ENCODE results near the gene POLQ.
"Not testable (repeated sequence)": the region's sequence is repeated elsewhere in the genome, so short reads cannot be mapped to it uniquely, and the experiment has no call there.

Gene POLQ

GRCh38 chr3:121545574-121546455 is at the start of gene POLQ:
POLQ (minus strand) TSS chr3:121545988; CDS start chr3:121545877, 111 bp downstream.
- DNase-seq (ENCODE audit: low read depth), result peak; percentile 98
- TF ChIP-seq CTCF (conservative IDR thresholded peaks at IDR 0.05; ENCODE audit: low read depth, low read length), result no peak
- peak within 1 kb of the TSS; percentile 85 for H3K4me3 ChIP-seq (ENCODE audit: low read depth, low read length)

- H3K4me3 ChIP-seq (ENCODE audit: low read depth, low read length), result no peak overlapping the region
- no peak for DNase-seq (ENCODE audit: low read depth)
- no peak for TF ChIP-seq CTCF (conservative IDR thresholded peaks at IDR 0.05; ENCODE audit: low read depth, low read length)
Observed at GRCh38 chr3:121594850-121595249, 49.1 kb upstream of the POLQ start.

- DNase-seq (ENCODE audit: low read depth); H3K4me3 ChIP-seq (ENCODE audit: low read depth, low read length): not testable (repeated sequence)
Observed at GRCh38 chr3:121593806-121594205, 48.0 kb upstream of the POLQ start.

GRCh38 chr3:121592856-121593702 is 47.3 kb upstream of the POLQ start, which contains the start of gene FBXO40:
FBXO40 (plus strand) TSS chr3:121593379; CDS start chr3:121620576, 27,197 bp downstream.
- no peak within 1 kb of the TSS for H3K4me3 ChIP-seq (ENCODE audit: low read depth, low read length)
- DNase-seq (ENCODE audit: low read depth), result peak; percentile 7
- TF ChIP-seq CTCF (conservative IDR thresholded peaks at IDR 0.05; ENCODE audit: low read depth, low read length), result no peak

- H3K4me3 ChIP-seq (ENCODE audit: low read depth, low read length), result no peak overlapping the region
- DNase-seq (ENCODE audit: low read depth), result no peak
- TF ChIP-seq CTCF (conservative IDR thresholded peaks at IDR 0.05; ENCODE audit: low read depth, low read length), result no peak
Observed at GRCh38 chr3:121584418-121584817, 38.6 kb upstream of the POLQ start.

GRCh38 chr3:121581691-121582090 is 35.9 kb upstream of the POLQ start:
- H3K4me3 ChIP-seq (ENCODE audit: low read depth, low read length), result no peak overlapping the region
- no peak for TF ChIP-seq CTCF (conservative IDR thresholded peaks at IDR 0.05; ENCODE audit: low read depth, low read length)
- DNase-seq (ENCODE audit: low read depth), result no peak

- no peak for TF ChIP-seq CTCF (conservative IDR thresholded peaks at IDR 0.05; ENCODE audit: low read depth, low read length)
- no peak overlapping the region for H3K4me3 ChIP-seq (ENCODE audit: low read depth, low read length)
- peak; percentile 56 for DNase-seq (ENCODE audit: low read depth)
Observed at GRCh38 chr3:121574449-121574848, 28.7 kb upstream of the POLQ start.
